AG09319 (cell line): ENCODE results near the gene PIK3R2.

Experiments
- DNase-seq: peaks from one replicate; pipeline ENCODE4 v3.0.0-alpha.2; 2010; ENCODE audit warnings: low read depth; ENCODE audit errors: extremely low read depth
- TF ChIP-seq, protein P1 (sequence below): IDR thresholded peaks from 2 replicates; pipeline ENCODE4 v1.5.1; 2011; ENCODE audit warnings: low read depth, mild to moderate bottlenecking, inconsistent platforms, low read length, moderate library complexity

The PIK3R2 gene

DNA sequence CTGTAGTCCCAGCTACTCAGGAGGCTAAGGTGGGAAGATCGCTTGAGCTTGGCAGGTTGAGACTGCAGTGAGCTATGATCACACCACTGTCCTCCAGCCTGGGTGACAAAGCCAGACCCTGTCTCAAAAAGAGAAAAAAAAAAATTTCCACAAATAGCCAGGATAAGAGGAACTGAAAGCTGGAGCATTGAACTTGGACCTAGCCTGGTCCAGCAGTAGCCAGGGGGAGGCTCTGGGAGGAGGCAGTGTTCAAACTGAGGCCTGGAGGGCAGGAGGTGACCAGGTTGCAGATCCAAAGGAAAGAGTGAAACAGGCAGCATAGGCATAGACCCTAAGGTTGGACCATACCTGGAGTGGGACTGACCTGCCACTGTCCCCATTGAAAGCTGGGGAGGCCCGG is 26.9 kb upstream of the PIK3R2 start:
- TF ChIP-seq, protein P1, sequence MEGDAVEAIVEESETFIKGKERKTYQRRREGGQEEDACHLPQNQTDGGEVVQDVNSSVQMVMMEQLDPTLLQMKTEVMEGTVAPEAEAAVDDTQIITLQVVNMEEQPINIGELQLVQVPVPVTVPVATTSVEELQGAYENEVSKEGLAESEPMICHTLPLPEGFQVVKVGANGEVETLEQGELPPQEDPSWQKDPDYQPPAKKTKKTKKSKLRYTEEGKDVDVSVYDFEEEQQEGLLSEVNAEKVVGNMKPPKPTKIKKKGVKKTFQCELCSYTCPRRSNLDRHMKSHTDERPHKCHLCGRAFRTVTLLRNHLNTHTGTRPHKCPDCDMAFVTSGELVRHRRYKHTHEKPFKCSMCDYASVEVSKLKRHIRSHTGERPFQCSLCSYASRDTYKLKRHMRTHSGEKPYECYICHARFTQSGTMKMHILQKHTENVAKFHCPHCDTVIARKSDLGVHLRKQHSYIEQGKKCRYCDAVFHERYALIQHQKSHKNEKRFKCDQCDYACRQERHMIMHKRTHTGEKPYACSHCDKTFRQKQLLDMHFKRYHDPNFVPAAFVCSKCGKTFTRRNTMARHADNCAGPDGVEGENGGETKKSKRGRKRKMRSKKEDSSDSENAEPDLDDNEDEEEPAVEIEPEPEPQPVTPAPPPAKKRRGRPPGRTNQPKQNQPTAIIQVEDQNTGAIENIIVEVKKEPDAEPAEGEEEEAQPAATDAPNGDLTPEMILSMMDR = no peak
- no peak for DNase-seq

DNA sequence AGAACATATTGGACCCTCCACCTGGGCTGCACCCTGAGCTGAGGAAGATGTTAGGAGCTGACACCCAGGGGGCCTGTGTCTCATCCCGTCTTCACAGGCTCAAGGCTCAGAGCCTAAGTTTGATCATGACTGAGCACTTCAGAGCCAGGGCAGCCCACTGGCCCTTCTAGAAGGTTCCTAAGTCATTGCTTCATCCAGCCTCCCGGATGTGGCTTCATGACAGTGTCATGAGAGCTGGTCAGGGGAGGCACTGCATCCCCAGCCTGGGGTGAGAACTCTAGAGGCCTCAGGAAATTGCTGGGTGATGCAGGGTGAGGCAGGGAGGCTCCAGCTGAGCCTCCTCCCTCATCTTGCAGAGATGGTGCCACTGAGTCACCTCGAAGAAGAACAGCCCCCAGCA is 24.9 kb upstream of the PIK3R2 start:
- TF ChIP-seq, protein P1 = no peak
- DNase-seq = no peak

DNA sequence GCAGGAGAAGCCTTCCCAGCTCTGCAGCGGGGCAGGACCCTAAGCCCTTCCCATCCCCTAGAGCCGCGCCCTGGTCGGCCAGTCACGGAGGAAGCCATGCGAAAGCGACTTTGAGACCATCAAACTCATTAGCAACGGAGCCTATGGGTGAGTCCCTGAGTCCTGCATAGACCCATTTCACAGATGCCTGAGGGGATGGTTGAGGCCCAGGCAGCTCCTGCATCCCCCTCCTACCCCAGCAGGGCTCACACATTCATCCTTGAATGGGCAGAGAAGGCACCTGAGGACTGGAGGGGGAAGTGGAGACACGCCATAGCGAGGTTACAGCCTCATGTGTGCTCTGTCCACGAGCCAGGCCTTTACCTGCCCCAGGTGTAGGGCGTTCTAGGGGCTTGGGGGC is 24.2 kb upstream of the PIK3R2 start:
- no peak for DNase-seq
- TF ChIP-seq, protein P1 = no peak

DNA sequence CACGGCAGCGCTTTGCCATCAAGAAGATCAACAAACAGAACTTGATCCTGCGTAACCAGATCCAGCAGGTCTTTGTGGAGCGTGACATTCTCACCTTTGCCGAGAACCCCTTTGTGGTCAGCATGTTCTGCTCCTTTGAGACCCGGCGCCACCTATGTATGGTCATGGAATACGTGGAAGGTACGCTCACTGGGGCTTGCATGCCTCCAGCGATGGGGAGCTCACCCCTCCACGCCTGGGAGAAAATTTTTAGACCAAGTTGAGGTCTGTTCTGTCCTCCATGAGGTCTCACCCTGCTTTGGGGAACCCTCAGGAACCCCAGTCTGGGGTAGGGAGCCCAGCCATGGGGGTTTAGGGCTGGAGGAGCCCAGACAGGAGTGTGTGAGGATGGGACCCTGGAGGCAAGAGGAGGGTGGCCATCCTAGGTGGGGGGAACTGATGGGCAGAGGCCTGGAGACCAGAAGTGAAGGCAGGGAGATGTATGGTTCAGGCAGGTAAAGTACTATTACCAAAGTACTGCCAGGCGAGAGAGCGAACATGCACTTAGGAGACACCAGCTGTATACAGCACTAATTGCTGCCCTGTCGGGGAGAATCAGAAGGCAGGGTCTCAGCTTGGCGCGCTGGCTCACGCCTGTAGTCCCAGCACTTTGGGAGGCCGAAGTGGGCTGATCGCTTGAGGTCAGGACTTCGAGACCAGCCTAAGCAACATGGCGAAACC is 22.3 kb upstream of the PIK3R2 start:
- TF ChIP-seq, protein P1 = no peak
- no peak for DNase-seq

DNA sequence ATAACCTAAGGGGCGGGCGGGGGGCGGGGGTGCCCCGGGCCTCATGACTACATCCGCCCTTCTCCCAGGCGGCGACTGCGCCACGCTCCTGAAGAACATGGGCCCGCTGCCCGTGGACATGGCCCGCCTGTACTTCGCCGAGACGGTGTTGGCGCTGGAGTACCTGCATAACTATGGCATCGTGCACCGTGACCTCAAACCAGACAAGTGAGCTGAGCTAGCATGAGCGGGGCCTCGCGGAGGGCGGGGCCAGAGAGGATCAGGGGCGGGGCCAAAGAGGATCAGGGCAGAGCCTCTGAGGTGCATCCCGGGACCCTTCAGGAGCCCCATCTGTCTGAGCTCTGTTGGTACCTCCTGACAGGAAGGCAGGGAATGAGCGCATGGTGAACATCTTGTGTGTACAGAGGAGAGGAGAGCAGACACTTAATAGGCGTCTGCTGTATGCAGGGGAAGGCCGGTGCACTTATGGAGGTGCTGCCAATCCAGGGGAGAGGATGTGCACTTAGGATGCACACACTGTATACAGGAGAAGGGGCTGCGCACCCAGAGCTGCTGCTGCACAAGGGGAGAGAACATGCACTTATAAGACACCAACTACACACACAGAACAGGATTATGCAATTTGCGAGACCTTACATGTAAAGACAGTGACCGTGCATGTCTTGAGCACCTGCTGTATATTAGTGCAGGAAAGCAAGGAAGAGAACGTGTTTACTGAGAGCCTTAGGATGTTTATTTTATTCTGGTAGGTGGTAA is 20.9 kb upstream of the PIK3R2 start:
- DNase-seq = no peak
- TF ChIP-seq, protein P1 = no peak

DNA sequence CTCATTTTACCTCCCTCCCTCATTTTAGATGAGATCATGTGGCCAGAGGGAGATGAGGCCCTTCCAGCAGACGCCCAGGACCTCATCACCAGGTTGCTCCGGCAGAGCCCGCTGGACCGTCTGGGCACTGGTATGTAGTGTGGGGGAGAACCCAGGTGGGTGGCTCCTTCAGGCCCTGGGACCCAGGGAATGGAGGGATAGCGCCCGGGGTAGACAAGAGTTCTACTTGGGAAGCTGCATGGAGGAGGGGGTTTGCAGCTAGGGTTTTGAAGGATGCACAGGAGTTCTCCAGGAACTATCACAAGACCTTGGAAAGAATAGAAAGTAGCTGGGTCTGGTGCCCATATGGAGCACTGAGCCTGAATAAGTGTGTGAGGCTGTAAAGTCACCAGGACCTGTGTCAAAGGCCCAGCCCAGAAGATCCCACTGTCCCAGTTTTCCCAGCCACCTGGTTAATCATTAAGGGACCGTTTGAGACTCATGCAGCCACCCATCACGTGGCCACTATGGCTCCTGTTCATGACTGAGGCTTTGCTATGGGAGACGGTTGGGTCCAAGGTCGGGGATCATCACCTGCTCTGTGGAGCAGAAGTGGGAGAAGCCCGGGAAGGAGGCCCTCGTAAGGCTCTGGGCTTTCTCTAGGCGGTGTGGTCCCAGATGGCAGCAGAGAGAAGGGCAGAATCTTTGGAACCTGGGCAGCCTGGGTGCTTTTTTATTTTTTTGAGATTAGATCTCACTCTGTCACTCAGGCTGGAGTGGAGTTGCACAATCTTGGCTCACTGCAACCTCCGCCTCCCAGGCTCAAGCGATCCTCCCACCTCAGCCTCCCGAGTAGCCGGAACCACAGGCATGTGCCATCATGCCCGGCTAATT is 17.0 kb upstream of the PIK3R2 start:
- no peak for DNase-seq
- TF ChIP-seq, protein P1 = no peak
